Measurements from ENCODE around the gene INO80D. TPM values are rescaled to one million over a fixed set of nuclear protein-coding genes. Genes with fewer than 3 reads are reported as not detected.

Gene INO80D
- total RNA-seq, 2 experiments from 2014 or later: 45.3 to 48.9 TPM

DNA sequence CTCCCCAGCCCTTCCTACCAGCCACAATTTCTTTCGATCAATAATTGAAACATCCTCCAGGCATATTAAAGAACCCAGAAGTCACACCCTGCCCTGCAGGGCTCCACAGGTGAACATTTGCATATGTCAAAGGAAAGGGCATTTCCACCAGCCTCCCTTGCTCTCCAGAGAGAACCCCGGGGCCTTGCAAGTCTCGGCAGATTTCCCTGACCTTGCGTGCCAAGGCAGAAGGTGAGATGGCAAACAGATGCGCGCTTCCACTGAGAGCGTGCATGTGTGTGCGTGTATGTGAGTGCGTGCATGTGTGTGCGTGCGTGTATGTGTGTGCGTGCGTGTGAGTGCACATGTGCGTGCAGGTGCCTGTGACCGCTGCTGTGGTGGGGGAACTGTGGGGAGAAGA is 120.3 kb downstream of the INO80D start:
- Histone ChIP-seq H3K36me3 (ENCODE audit: insufficient read depth, low read length) (no peaks in the 10 kb centered on the region), H3K9me3 (ENCODE audit: control insufficient read depth in 1 of 2, insufficient read depth in 1 of 2, low read length in 2 of 2) (no peaks in the 10 kb centered on the region), H3K4me1 (ENCODE audit: insufficient read depth, low read length) (no peaks in the 10 kb centered on the region), H3K4me3 (ENCODE audit: low read length) (no peak overlapping the region), H3K27ac (ENCODE audit: low read depth in 1 of 2, low read length in 2 of 2) (no peak overlapping the region), H3K27me3 (ENCODE audit: control insufficient read depth in 1 of 2, insufficient read depth in 2 of 2, low read length in 2 of 2) (no peaks in the 10 kb centered on the region)
- CTCF ChIA-PET: no interaction called here
- no peak for TF ChIP-seq CTCF (IDR thresholded peaks at IDR 0.05)
- no peak for ATAC-seq (ENCODE audit: poor library complexity)
- Mint-ChIP-seq H3K27ac (no peak overlapping the region), H3K4me1 (ENCODE audit: low read depth) (no peaks in the 10 kb centered on the region), H3K4me3 (no peak overlapping the region), H3K27me3 (peaks cover 7% of the 10 kb centered on the region), H3K9me3 (no peaks in the 10 kb centered on the region), H3K36me3 (ENCODE audit: low read depth) (no peaks in the 10 kb centered on the region)
- intact Hi-C loops (cut with DNase I, micrococcal nuclease): no loop called here
- no peak for DNase-seq
- POLR2A ChIA-PET: no interaction called here

DNA sequence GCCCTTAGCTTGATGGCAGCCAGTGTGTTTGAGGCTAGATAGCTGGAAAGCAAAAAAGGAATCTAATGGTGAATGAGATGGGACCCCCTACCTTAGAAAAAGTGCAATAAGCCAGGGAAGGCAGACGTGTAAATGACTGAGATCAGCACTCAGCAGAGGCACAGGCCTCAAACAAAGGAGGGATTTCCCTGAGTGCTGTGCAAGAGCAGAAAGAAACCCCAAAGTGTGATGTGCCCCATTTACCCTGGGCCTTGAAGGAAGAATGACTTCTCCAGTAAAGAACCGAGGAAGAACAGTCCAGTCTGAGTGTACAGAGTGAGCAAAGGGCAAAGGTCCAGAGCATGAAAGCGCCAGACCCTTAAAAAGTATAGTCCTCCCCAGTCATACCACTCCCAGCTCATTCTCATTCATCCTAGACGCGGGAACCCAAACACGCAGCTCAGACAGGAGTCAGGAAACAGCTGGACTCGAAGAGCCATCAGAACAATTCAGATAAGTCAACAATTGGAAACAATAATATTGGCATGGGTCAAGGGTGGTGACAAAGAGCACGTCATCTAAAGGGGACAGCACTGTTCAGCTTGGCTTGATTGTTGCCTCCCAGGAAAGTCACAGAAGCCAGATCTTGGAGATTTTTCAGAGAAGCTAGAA is 121.7 kb downstream of the INO80D start:
- DNase-seq (no peak), ATAC-seq (ENCODE audit: poor library complexity) (no peak)
- CTCF ChIA-PET: interaction anchor here (0.5 kb wide), 1 partner anchor 17 kb away, joined by 4 read pairs; no protein-coding TSS in a partner anchor
- intact Hi-C loops (cut with DNase I, micrococcal nuclease): no loop called here
- POLR2A ChIA-PET: no interaction called here
- H3K27ac ChIP-seq (ENCODE audit: low read depth in 1 of 2, low read length in 2 of 2): no peak overlapping the region
- Mint-ChIP-seq H3K4me3 (no peak overlapping the region), H3K4me1 (ENCODE audit: low read depth) (no peaks in the 10 kb centered on the region), H3K27ac (no peak overlapping the region), H3K36me3 (ENCODE audit: low read depth) (no peaks in the 10 kb centered on the region), H3K27me3 (no peaks in the 10 kb centered on the region), H3K9me3 (no peaks in the 10 kb centered on the region)
- no peaks in the 10 kb centered on the region for H3K9me3 ChIP-seq (ENCODE audit: control insufficient read depth in 1 of 2, insufficient read depth in 1 of 2, low read length in 2 of 2)
- no peaks in the 10 kb centered on the region for H3K36me3 ChIP-seq (ENCODE audit: insufficient read depth, low read length)
- no peak for TF ChIP-seq CTCF (IDR thresholded peaks at IDR 0.05)
- no peaks in the 10 kb centered on the region for H3K27me3 ChIP-seq (ENCODE audit: control insufficient read depth in 1 of 2, insufficient read depth in 2 of 2, low read length in 2 of 2)
- no peak overlapping the region for H3K4me3 ChIP-seq (ENCODE audit: low read length)
- no peaks in the 10 kb centered on the region for H3K4me1 ChIP-seq (ENCODE audit: insufficient read depth, low read length)

- H3K27ac ChIP-seq (ENCODE audit: low read depth in 1 of 2, low read length in 2 of 2): no peak overlapping the region
- CTCF ChIA-PET: no interaction called here
- POLR2A ChIA-PET: no interaction called here
- intact Hi-C loops (cut with DNase I, micrococcal nuclease): no loop called here
- Mint-ChIP-seq H3K4me3 (no peak overlapping the region), H3K27ac (no peak overlapping the region), H3K4me1 (ENCODE audit: low read depth) (no peaks in the 10 kb centered on the region), H3K36me3 (ENCODE audit: low read depth) (no peaks in the 10 kb centered on the region), H3K9me3 (no peaks in the 10 kb centered on the region), H3K27me3 (no peaks in the 10 kb centered on the region)
- no peaks in the 10 kb centered on the region for H3K36me3 ChIP-seq (ENCODE audit: insufficient read depth, low read length)
- H3K4me1 ChIP-seq (ENCODE audit: insufficient read depth, low read length): no peaks in the 10 kb centered on the region
- no peak for DNase-seq
- no peak overlapping the region for H3K4me3 ChIP-seq (ENCODE audit: low read length)
- H3K9me3 ChIP-seq (ENCODE audit: control insufficient read depth in 1 of 2, insufficient read depth in 1 of 2, low read length in 2 of 2): no peaks in the 10 kb centered on the region
- TF ChIP-seq CTCF (IDR thresholded peaks at IDR 0.05): no peak
- no peaks in the 10 kb centered on the region for H3K27me3 ChIP-seq (ENCODE audit: control insufficient read depth in 1 of 2, insufficient read depth in 2 of 2, low read length in 2 of 2)
- no peak for ATAC-seq (ENCODE audit: poor library complexity)
These were observed 126.5 kb downstream of the INO80D start for GRCh38 chr2:205959521-205959920.
